T47D (cell line): ENCODE data around the gene MAU2.
A peak's percentile ranks its signal among the peaks of the same experiment; 100 is the strongest.

Experiments
- DNase-seq, 2 experiments: peaks; one replicate each; pipeline versions ENCODE4 v3.0.0 to v3.0.0-alpha.2; 2011 to 2012; ENCODE audit warnings: low read depth in 1 of 2, low spot score in 1 of 2
- JUND ChIP-seq: IDR thresholded peaks from 2 replicates; pipeline ENCODE4 v1.6.1; 2012; ENCODE audit warnings: low read depth
- in situ Hi-C: cut with HindIII; loops from 2 replicates; pipeline ENCODE4 v1.10.0; 2016; ENCODE audit warnings: low sequenced_read_pairs, low pct_unique_long_range_greater_than_20kb

The MAU2 gene

DNA sequence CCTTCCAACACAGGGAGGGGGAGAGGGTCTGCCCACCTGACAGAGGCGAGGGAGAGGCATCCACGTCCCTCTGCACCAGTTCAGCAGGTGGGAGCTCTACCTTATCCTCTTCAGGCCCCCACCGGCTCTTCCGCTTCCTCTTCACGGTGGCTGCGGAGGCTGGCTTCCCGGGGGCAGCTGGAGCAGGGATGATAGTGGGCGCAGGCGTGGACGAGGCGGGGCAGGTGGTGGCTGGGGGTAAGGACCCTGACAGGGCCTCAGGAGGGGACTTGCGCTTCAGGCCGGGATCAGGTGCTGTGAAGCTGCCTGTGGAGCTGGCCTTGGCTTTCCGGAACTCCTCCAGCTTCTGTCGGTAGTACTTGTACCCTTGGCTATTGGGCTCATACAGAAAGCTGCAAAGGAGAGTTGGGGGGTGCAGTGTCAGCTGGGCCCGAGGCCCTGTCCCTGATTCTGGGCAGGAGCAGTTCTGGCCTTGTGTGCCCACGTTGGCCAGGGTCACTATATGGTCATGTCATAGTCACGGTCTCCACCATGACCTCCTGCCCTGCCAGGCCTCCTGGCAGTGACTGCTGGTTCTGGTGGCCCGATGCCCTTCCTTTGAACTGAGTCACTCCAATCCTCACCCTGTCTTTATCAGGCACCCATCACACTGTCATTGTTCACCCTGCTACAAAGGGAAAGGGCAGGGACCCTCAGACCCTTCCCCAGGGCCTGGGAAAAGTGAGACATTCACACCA, 23.5 kb upstream of the MAU2 start:
- in situ Hi-C loops, result no loop called here
- DNase-seq, result no peak
- no peak for TF ChIP-seq JUND

DNA sequence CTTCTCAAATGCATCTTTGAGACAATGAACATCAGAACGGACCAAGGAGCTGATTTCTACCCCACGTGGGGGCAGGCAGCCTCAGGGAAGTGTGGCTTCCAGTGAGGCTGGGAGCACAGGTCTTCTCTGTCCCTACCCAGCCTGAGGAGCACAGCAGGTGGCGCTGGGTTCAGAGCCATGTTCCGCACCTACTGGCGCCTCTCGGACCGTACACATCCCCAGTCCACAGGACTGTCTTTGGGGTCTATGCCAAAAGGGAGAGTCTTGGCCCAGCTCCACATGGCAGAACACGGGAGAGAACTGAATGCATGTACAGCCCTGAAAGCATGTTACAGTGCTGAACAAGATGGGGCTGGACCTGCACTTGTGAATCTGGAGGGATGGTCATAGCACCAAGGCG, 22.9 kb upstream of the MAU2 start:
- in situ Hi-C loops, result no loop called here
- DNase-seq, result no peak
- no peak for TF ChIP-seq JUND

DNA sequence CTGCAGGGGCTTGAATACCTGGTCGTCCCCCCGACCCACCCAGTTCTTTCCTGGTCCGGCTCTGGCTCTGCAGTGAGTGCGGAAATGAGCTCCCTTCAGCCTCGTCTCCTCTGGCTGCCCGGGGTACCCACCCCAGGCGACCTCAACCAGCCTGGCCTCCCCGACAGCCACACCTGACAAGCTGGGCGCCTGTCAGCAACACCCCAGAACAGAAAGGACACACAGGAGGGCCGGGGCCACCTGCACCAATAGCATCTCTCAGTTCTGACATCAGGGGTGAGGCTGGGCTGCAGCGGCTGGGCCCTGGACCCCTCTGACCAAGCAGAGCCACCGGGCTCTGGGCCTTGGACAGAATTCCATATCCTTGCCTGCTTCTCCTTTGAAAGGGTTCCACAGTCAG, 20.0 kb upstream of the MAU2 start:
- no peak for TF ChIP-seq JUND
- DNase-seq, result no peak
- in situ Hi-C loops, result no loop called here

DNA sequence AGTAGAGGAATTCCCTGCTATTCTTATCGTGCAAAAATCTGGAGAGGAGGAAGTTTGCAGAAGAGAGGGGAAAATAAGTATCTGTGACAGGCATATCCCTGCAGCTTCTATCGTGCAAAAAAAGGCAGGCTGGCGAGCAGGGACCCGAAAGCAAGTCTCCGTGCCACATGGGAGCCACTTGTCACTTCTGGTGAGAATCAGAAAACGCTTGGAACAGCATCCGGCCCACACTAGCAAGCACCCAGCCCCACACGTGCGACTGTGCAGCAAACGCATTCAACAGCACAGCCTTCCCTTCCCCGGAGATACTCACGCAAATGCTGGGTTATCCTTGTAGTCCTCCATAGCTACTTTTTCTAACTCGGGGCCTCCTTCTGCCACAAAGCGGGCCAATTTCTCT, 17.2 kb upstream of the MAU2 start:
- in situ Hi-C loops, result no loop called here
- DNase-seq, result no peak
- no peak for TF ChIP-seq JUND

DNA sequence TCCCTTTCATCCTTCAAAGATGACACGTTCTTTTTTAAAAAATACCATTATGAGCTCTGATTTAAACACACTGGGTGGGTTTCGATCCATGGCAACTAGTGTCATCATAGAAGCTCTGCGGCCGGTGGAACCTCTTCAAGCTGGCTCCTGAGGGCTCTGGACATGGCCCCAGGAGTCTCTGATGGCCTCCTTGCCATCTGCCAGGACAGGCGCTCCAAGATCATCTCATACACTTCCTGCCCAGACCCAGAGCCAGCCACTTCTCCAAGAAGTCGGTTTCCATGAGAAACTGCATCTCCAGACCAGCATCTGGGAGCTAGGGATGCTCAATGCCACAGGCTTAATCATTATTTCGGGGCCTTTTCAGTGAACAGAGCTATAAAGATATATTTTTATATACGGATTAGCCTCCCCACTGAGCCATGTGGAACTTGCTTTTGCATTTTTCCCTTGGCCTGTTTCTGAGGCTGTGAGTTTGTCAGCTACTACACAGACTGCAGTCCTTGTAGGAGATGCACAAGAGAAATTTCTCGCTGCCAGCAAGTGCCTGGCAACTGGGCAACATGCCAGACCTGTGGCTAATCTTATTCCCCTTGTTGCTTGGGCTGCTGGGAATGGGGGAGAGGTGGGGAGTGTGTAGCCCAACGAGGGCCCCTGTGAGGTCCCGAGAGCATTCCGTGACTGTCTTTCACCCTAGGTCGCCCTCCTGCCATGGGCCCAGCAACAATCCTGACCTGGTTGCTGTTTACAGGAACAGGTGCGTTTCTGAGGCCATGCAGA, 16.3 kb upstream of the MAU2 start:
- TF ChIP-seq JUND, result no peak
- in situ Hi-C loops, result no loop called here
- no peak for DNase-seq

DNA sequence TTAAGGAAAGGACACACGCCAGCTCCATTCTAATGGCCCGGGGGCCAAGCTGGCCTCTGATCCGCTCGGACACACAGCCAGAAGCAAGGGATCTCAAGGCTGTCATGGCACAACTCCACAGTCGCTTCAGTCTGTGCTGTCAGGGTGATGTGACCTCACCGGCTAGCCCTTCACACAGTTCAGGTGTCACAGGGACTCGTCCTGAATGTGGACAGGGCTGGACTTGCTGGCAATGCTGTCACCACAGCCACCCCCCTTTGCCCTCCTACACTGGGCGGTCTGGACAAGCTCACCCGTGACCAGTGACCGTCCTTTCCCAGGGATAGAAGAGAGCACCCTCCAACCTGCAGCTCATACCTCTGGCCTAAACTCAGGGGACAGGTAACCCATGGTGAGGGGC, 15.6 kb upstream of the MAU2 start:
- TF ChIP-seq JUND, result no peak
- no peak for DNase-seq

DNA sequence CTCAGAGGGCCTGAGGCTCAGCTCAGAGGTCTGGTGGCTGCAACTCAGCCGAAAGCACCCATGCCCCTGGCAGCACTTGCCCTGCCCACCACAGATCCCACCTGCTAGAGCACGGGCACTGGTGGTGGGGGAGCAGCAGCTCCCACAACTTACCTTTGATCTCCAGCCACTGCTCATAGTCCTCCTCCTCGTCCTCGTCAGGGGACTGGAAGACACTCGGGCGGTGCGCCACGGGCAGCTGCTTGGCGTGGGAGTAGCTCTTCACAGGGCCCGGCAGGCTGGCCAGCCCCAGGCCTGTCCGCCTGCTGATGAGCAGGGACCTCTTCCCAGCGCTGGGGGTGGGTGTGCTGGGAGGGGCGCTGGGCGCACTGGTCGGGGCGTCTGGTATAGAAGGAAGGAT, 14.9 kb upstream of the MAU2 start:
- no peak for DNase-seq
- no peak for TF ChIP-seq JUND
- in situ Hi-C loops, result no loop called here

More for the DNA sequence above, 15.6 kb upstream of the MAU2 start:
- in situ Hi-C loops, result no loop called here

DNA sequence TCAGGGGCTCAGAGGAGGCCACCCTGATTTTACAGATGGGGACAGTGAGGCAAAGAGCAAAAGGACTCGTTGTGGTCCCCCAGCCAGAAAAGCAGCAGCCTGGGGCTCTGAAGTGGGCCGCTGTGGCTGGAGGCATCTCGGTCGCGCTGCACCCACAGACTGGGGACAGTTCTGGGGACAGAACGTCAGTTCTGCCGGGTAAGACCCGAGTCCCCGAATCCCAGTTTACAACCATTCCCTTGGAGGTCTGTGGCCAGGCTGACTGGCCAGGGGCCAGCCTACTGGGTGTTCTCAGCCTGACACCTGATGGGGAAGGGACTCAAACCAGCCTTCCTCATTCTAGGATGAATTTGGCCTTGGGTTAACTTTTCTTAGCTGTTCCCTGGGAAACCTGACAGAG, 14.4 kb upstream of the MAU2 start:
- in situ Hi-C loops, result no loop called here
- no peak for DNase-seq
- no peak for TF ChIP-seq JUND

DNA sequence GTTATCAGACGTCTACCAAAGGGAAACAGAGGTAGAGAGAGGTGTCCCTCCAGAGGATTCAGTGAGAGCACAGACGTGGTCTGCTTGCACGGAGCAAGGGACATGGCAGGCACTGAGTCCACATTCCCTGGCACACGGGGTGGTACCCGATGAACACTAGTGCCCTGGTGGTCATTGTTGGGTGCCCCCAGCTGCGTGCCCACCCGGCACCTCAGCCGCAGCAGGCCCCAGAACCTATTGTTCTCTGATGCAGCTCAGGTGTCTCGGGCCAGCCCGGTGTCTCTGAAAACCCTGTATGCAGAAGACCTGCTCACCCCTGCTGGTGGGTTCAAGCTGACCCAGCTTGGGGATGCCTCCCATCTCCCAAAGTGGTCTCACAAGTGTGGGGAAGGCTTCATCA, 12.3 kb upstream of the MAU2 start:
- TF ChIP-seq JUND, result no peak
- in situ Hi-C loops, result no loop called here

DNA sequence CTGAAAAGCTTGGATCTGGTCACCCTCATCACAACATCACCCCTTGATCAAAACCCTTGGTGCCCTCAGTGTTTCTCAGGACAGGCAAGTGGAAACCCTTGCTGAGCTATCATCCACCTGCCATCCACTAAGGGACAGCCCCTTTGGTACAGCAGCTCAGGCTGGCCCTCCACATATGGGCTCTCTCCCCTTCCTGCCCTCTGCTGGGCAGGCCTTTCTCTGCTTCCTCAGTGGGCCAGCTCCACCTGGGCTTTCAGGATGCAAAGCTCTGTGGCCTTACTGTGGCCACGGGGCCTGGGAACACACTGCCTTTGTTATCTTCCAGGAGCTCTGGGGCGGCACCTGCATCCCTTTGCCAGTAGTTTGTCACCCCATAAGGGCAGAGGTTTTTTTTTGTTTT, 5.2 kb upstream of the MAU2 start:
- in situ Hi-C loops, result no loop called here
- peak in 1 of 2 experiments; percentile 8 for DNase-seq
- no peak for TF ChIP-seq JUND

More for the DNA sequence above, 12.3 kb upstream of the MAU2 start:
- no peak for DNase-seq

DNA sequence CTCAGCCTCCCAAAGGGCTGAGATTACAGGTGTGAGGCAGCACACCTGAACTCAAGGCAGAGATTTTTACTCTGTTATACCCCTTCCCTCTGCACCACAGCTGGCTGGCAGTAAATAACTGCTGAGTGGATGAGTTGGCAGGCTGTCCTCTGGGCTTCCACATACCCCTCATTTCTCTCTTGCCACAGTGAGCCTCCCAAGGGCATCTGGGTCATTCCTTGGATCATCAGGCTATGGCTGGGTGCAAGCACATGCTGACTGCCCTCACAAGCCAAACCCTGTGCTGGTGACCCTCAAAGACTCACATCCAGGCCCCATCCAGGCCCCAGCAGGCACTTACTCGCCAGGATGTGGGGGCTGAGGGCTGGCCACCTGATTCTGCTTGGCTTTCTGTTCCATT, 4.5 kb upstream of the MAU2 start:
- no peak for TF ChIP-seq JUND
- in situ Hi-C loops, result no loop called here
- DNase-seq, result no peak

DNA sequence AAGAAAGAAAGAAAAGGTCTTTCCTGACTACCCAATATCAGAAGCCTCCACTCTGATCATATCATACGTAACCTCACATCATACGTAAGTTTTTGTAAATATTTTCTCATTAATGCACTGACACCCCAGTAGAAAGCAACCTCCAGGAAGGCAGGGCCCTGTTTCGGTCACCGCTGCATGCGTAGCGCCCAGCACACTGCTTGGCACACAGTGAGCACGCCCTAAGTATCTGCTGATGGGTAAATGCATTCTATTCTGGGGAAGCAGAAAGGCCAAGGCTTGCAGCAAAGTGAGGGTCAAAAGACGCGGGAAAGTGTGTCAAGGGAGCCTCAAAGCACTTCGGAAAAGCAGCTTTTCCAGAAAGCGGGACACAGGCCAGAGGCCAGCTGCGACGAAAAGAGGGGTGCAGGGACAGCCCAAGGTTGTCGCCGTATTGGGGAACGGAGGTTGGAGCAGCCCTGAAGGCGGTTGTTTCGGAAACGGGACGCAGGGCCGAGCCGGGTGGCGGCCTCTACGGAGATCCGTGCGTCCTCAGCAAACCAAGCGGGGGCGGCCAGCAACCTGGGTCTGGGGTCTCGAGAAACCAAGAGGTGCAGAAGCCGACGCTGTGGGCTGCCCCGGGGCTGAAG, 783 bp upstream of the MAU2 start:
- no peak for DNase-seq
- TF ChIP-seq JUND, result no peak
- in situ Hi-C loops, result no loop called here

DNA sequence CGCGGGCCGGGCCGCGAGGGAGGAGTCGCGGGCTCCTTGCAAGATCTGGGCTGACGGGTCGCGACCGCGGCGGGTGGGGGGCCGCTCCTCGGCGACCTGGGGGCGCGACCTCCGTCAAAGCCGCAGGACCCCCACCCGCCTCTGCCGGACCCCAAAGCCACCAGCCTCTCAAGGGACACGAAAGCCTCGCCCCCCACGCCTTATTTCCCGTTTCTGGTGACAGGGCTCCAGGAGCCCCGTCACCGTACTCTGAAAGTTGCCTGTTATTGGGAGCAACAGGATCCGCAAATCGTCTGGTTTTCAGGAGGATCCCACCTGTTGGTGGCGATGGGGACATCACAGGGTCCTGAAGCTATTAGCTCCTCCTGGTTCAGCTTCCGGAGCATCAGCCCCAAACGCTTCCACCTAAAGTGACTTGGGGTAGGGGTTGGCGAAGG, 530 bp downstream of the MAU2 start:
- DNase-seq, result no peak
- no peak for TF ChIP-seq JUND
- in situ Hi-C loops, result no loop called here
